Neuronal stem cell (in vitro differentiated cells): ENCODE measurements around the gene ILRUN.

Source experiments
- DNase-seq: peaks from one replicate; pipeline ENCODE4 v3.0.0-alpha.2; 2013; ENCODE audit warnings: low spot score
- H2AFZ ChIP-seq: one replicate; pipeline ENCODE4 v1.6.1; 2013; ENCODE audit warnings: mild to moderate bottlenecking, low read length, inconsistent platforms
- H2AK5ac ChIP-seq: 2 replicates; pipeline ENCODE4 v1.6.1; 2013; ENCODE audit warnings: low read depth, mild to moderate bottlenecking, inconsistent platforms, low read length, moderate library complexity, mixed read lengths
- H2BK120ac ChIP-seq: 2 replicates; pipeline ENCODE4 v1.6.1; 2013; ENCODE audit warnings: low read depth, mild to moderate bottlenecking, inconsistent platforms, low read length, moderate library complexity, mixed read lengths
- H2BK12ac ChIP-seq: one replicate; pipeline ENCODE4 v1.6.1; 2013; ENCODE audit warnings: low read length, inconsistent platforms
- H2BK15ac ChIP-seq: 2 replicates; pipeline ENCODE4 v1.6.1; 2013; ENCODE audit warnings: mild to moderate bottlenecking, low read length, inconsistent platforms, mixed read lengths
- H2BK5ac ChIP-seq: one replicate; pipeline ENCODE4 v1.6.1; 2013; ENCODE audit warnings: inconsistent platforms, mild to moderate bottlenecking, low read length, moderate library complexity
- H3K14ac ChIP-seq: one replicate; pipeline ENCODE4 v1.6.1; 2013; ENCODE audit warnings: low read length, inconsistent platforms
- H3K18ac ChIP-seq: 2 replicates; pipeline ENCODE4 v1.6.1; 2013; ENCODE audit warnings: low read length, inconsistent platforms
- H3K23ac ChIP-seq: 2 replicates; pipeline ENCODE4 v1.6.1; 2013; ENCODE audit warnings: low read depth, mild to moderate bottlenecking, mixed read lengths, low read length, inconsistent platforms; ENCODE audit not compliant: poor library complexity
- H3K27ac ChIP-seq: replicated peaks from 3 replicates; pipeline ENCODE4 v1.5.1; 2013; ENCODE audit warnings: low read length, inconsistent platforms
- H3K27me3 ChIP-seq, 3 experiments: 2 replicates each; pipeline ENCODE4 v1.6.1; 2013; ENCODE audit warnings: low read length in 3 of 3, mild to moderate bottlenecking in 2 of 3, inconsistent platforms in 1 of 3, low read depth in 1 of 3, mixed read lengths in 1 of 3, moderate library complexity in 1 of 3; ENCODE audit not compliant: control insufficient read depth in 3 of 3, insufficient read depth in 3 of 3
- H3K36me3 ChIP-seq, 2 donors: replicated peaks in 1 of 2; 2 replicates each; pipeline ENCODE4 v1.6.1; 2013; ENCODE audit warnings: low read length in 2 of 2; ENCODE audit not compliant: control insufficient read depth in 2 of 2, insufficient read depth in 2 of 2
- H3K4ac ChIP-seq: 2 replicates; pipeline ENCODE4 v1.6.1; 2013; ENCODE audit warnings: inconsistent platforms, mild to moderate bottlenecking, low read length, moderate library complexity
- H3K4me1 ChIP-seq, 2 donors: 1 replicate in 1 of 2; 2 replicates in 1 of 2; pipeline ENCODE4 v1.6.1; 2013; ENCODE audit warnings: low read length in 2 of 2, low read depth in 1 of 2; ENCODE audit not compliant: control insufficient read depth in 2 of 2, insufficient read depth in 1 of 2
- H3K4me2 ChIP-seq: one replicate; pipeline ENCODE4 v1.6.1; 2013; ENCODE audit warnings: mild to moderate bottlenecking, low read length, inconsistent platforms; ENCODE audit not compliant: insufficient read depth, poor library complexity, severe bottlenecking
- H3K4me3 ChIP-seq, 2 donors: 2 replicates each; pipeline ENCODE4 v1.5.1; 2013; ENCODE audit warnings: low read length in 2 of 2, mild to moderate bottlenecking in 2 of 2, inconsistent platforms in 1 of 2, moderate library complexity in 1 of 2
- H3K79me1 ChIP-seq: one replicate; pipeline ENCODE4 v1.6.1; 2013; ENCODE audit warnings: low read depth, mild to moderate bottlenecking, inconsistent platforms, low read length, moderate library complexity
- H3K9ac ChIP-seq: one replicate; pipeline ENCODE4 v1.6.1; 2013; ENCODE audit warnings: mild to moderate bottlenecking, low read depth, low read length, inconsistent platforms; ENCODE audit not compliant: poor library complexity
- H3K9me3 ChIP-seq, 2 donors: replicated peaks in 1 of 2; 2 replicates each; pipeline versions ENCODE3 to v1.6.1; 2013; ENCODE audit warnings: low read length in 2 of 2, mild to moderate bottlenecking in 2 of 2, inconsistent platforms in 1 of 2, low read depth in 1 of 2, mixed read lengths in 1 of 2, moderate library complexity in 1 of 2; ENCODE audit not compliant: control insufficient read depth in 2 of 2, insufficient read depth in 1 of 2
- H4K8ac ChIP-seq: one replicate; pipeline ENCODE4 v1.6.1; 2013; ENCODE audit warnings: low read depth, mild to moderate bottlenecking, inconsistent platforms, low read length, moderate library complexity
- H4K91ac ChIP-seq: one replicate; pipeline ENCODE4 v1.6.1; 2013; ENCODE audit warnings: low read length, low read depth, mild to moderate bottlenecking, inconsistent platforms; ENCODE audit not compliant: poor library complexity
- WGBS, 2 donors: extraction: QIAGEN DNeasy Blood & Tissue Kit; methylation state at CpG; one replicate each; pipeline ENCODE4 v1.1.7; 2013; ENCODE audit warnings: missing lambda C conversion rate in 2 of 2, mixed read lengths in 1 of 2; ENCODE audit not compliant: insufficient read length in 2 of 2, insufficient replicate concordance in 1 of 2; ENCODE audit errors: extremely low coverage in 2 of 2; 5-methylcytosine and 5-hydroxymethylcytosine counted together

Gene ILRUN

DNA sequence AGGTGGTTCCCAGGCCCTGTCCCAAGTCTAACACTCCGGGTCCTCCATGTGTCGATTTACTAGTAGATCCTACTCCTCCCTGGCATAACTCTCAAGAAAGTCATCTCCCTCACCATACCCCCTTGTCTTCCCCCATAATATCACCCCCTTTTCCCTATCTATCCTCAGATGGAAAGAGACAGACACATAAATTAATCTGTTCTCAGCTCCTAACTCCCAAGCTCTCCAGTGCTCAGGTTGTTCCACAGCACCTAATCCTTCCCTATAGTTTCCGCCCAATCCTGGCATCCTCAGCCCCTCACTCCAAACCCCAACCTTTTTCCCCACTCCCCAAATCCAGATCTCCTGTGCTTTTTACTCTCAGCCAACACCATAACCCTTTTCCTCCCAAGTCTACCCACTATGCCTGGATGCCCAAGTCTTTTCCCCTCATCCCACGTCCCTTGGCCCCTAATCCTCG is 808 bp downstream of the ILRUN start:
- peak overlapping the region; percentile 96 for H3K23ac ChIP-seq
- peak overlapping the region; percentile 91 for H3K14ac ChIP-seq
- peak overlapping the region; percentile 81 for H2BK15ac ChIP-seq
- no peak for DNase-seq
- H2BK120ac ChIP-seq, result no peak overlapping the region
- peaks cover 8 to 9% of the 10 kb centered on the region in 2 donors for H3K4me1 ChIP-seq
- no peak overlapping the region for H2AK5ac ChIP-seq
- H3K4me3 ChIP-seq, result peak overlapping the region; percentile 92 to 94
- no peak overlapping the region for H3K27ac ChIP-seq
- no peak overlapping the region for H4K8ac ChIP-seq
- H3K18ac ChIP-seq, result peak overlapping the region; percentile 94
- H4K91ac ChIP-seq, result no peak overlapping the region
- peak overlapping the region; percentile 71 for H3K4me2 ChIP-seq
- peaks cover 11% of the 10 kb centered on the region for H3K79me1 ChIP-seq
- H3K36me3 ChIP-seq, result peaks cover 0 to 5% of the 10 kb centered on the region in 2 donors
- no peak overlapping the region for H3K4ac ChIP-seq
- H3K27me3 ChIP-seq, result no peaks in the 10 kb centered on the region
- H2BK5ac ChIP-seq, result peak overlapping the region; percentile 79
- WGBS, 2 donors, result no CpG with 5 or more reads among the region's 5 CpGs
- no peaks in the 10 kb centered on the region for H3K9me3 ChIP-seq
- H3K9ac ChIP-seq, result peak overlapping the region; percentile 95
- no peak overlapping the region for H2BK12ac ChIP-seq
- H2AFZ ChIP-seq, result peak overlapping the region; percentile 94

DNA sequence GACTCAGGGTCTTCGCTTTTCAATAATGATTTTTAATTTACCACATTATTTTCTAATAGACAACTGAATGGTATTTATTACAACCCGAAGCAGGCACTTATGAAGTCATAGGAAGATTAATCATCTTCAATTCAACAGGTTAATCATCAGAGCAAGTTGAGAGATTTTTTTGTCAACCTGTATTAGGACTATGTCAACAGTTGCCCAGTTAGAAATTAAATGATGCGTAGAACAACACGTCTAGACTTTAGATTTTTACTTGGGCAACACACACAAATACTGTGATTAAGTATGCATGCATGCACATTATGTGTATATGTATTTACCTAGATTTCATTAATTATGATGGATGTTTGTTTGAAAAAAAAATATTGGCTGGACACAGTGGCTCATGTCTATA is 4.3 kb downstream of the ILRUN start:
- Histone ChIP-seq H4K8ac (no peak overlapping the region), H2AK5ac (no peak overlapping the region), H3K18ac (no peak overlapping the region), H3K36me3 (peaks cover 3 to 21% of the 10 kb centered on the region in 2 donors), H3K23ac (no peak overlapping the region), H2BK15ac (no peak overlapping the region), H2BK120ac (no peak overlapping the region), H4K91ac (no peak overlapping the region), H3K14ac (no peak overlapping the region), H3K4me1 (peaks cover 7 to 8% of the 10 kb centered on the region in 2 donors), H2BK5ac (no peak overlapping the region), H3K9me3 (no peaks in the 10 kb centered on the region), H2AFZ (no peak overlapping the region), H3K4me3 (no peak overlapping the region), H3K9ac (no peak overlapping the region), H2BK12ac (no peak overlapping the region), H3K27ac (no peak overlapping the region), H3K4me2 (no peak overlapping the region), H3K4ac (no peak overlapping the region), H3K79me1 (peaks cover 17% of the 10 kb centered on the region), H3K27me3 (no peaks in the 10 kb centered on the region)
- no peak for DNase-seq
- WGBS, 2 donors, result no CpG with 5 or more reads among the region's 4 CpGs

DNA sequence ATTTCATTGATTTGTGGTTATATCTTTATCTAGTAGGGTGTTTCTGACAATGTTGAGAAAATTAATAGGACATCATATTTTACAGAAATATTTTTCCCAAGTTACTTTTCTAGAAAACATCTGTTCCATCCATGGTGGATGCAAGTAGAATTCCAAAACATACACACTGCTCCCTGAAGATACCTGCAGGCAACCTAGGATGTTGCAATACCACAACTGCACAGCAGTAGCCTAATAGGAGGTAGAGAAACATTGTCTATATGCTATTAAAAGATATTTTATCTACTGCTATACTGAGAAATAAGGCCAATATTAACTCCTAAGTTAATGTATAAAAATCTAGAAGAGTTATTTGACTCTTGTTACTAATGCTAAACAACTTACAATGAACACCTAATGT is 6.8 kb downstream of the ILRUN start:
- H3K79me1 ChIP-seq, result peaks cover 6% of the 10 kb centered on the region
- H3K27me3 ChIP-seq, result no peaks in the 10 kb centered on the region
- H3K18ac ChIP-seq, result no peak overlapping the region
- no peak overlapping the region for H3K4ac ChIP-seq
- H3K14ac ChIP-seq, result no peak overlapping the region
- no peak for DNase-seq
- no peak overlapping the region for H2AK5ac ChIP-seq
- no peak overlapping the region for H3K4me3 ChIP-seq
- H3K4me1 ChIP-seq, result no peaks in the 10 kb centered on the region
- H3K36me3 ChIP-seq, result peaks cover 3 to 21% of the 10 kb centered on the region in 2 donors
- no peak overlapping the region for H2AFZ ChIP-seq
- no peak overlapping the region for H3K23ac ChIP-seq
- H4K8ac ChIP-seq, result no peak overlapping the region
- H2BK120ac ChIP-seq, result no peak overlapping the region
- H3K4me2 ChIP-seq, result no peak overlapping the region
- H2BK5ac ChIP-seq, result no peak overlapping the region
- H3K9me3 ChIP-seq, result no peaks in the 10 kb centered on the region
- no peak overlapping the region for H2BK12ac ChIP-seq
- H3K9ac ChIP-seq, result no peak overlapping the region
- H4K91ac ChIP-seq, result no peak overlapping the region
- no peak overlapping the region for H2BK15ac ChIP-seq
- H3K27ac ChIP-seq, result no peak overlapping the region

DNA sequence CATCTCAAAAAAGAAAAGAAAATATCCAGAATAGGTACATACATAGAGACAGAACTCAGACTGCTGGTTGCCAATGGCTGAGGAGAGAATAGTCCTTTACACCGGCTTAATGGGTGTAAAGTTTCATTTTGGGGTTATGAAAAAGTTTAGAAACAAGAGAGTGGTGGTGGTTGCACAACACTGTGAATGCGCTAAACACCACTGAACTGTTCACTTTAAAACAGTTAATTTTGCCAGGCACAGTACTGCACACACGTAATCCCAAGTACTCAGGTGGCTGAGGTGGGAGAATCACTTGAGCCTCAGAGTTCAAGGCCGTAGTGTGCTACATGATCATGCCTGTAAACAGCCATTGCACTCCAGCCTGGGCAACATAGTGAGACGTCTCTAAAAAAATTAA is 7.6 kb downstream of the ILRUN start:
- Histone ChIP-seq H2BK15ac (no peak overlapping the region), H3K14ac (no peak overlapping the region), H3K27ac (no peak overlapping the region), H3K18ac (no peak overlapping the region), H3K4me2 (no peak overlapping the region), H2AFZ (no peak overlapping the region), H3K4me1 (no peaks in the 10 kb centered on the region), H2BK120ac (no peak overlapping the region), H4K91ac (no peak overlapping the region), H3K23ac (no peak overlapping the region), H2BK5ac (no peak overlapping the region), H4K8ac (no peak overlapping the region), H3K36me3 (peaks cover 3 to 21% of the 10 kb centered on the region in 2 donors), H3K4ac (no peak overlapping the region), H3K79me1 (peaks cover 6% of the 10 kb centered on the region), H2BK12ac (no peak overlapping the region), H3K27me3 (no peaks in the 10 kb centered on the region), H3K4me3 (no peak overlapping the region), H3K9me3 (no peaks in the 10 kb centered on the region), H2AK5ac (no peak overlapping the region), H3K9ac (peak overlapping the region; percentile 30)
- no CpG with 5 or more reads among the region's 5 CpGs for WGBS, 2 donors
- DNase-seq, result no peak
